Measurements from ENCODE around the gene FAM174C. TPM values are rescaled to one million over a fixed set of nuclear protein-coding genes. Genes with fewer than 3 reads are reported as not detected.
A peak's percentile ranks its signal among the peaks of the same experiment; 100 is the strongest.

Gene FAM174C
- total and polyA plus RNA-seq, 10 of the 15 experiments (the other 5 are each of a cell fraction or from before 2014, with no cell fraction given) = 0.89 to 94.6 (median 43.6) TPM

- TF ChIP-seq NFYB (IDR thresholded peaks at IDR 0.05; ENCODE audit: insufficient read depth, low read depth, low read length) = peak; percentile 95
- TF ChIP-seq SMC3 (IDR thresholded peaks at IDR 0.05; ENCODE audit: borderline replicate concordance, low read length) = no peak
- no peak; the same call in 1 of the 2 replicates for TF ChIP-seq YY1 (IDR thresholded peaks at IDR 0.05; ENCODE audit: low read depth, low read length)
- no peak for TF ChIP-seq YBX1 (IDR thresholded peaks at IDR 0.05)
- TF ChIP-seq, protein P1, sequence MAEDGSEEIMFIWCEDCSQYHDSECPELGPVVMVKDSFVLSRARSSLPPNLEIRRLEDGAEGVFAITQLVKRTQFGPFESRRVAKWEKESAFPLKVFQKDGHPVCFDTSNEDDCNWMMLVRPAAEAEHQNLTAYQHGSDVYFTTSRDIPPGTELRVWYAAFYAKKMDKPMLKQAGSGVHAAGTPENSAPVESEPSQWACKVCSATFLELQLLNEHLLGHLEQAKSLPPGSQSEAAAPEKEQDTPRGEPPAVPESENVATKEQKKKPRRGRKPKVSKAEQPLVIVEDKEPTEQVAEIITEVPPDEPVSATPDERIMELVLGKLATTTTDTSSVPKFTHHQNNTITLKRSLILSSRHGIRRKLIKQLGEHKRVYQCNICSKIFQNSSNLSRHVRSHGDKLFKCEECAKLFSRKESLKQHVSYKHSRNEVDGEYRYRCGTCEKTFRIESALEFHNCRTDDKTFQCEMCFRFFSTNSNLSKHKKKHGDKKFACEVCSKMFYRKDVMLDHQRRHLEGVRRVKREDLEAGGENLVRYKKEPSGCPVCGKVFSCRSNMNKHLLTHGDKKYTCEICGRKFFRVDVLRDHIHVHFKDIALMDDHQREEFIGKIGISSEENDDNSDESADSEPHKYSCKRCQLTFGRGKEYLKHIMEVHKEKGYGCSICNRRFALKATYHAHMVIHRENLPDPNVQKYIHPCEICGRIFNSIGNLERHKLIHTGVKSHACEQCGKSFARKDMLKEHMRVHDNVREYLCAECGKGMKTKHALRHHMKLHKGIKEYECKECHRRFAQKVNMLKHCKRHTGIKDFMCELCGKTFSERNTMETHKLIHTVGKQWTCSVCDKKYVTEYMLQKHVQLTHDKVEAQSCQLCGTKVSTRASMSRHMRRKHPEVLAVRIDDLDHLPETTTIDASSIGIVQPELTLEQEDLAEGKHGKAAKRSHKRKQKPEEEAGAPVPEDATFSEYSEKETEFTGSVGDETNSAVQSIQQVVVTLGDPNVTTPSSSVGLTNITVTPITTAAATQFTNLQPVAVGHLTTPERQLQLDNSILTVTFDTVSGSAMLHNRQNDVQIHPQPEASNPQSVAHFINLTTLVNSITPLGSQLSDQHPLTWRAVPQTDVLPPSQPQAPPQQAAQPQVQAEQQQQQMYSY (CRISPR knock-in tag; IDR thresholded peaks at IDR 0.05) = no peak
- no peak; the same call in 1 of the 2 replicates for TF ChIP-seq ZBED1 (IDR thresholded peaks at IDR 0.05; ENCODE audit: borderline replicate concordance)
- peak in 1 of 2 experiments; percentile 84; a peak in 2 of 3 replicates for TF ChIP-seq EGR1 (IDR thresholded peaks at IDR 0.05; ENCODE audit: borderline replicate concordance in 1 of 2, low read depth in 2 of 2, low read length in 2 of 2)
- TF ChIP-seq, protein P2, sequence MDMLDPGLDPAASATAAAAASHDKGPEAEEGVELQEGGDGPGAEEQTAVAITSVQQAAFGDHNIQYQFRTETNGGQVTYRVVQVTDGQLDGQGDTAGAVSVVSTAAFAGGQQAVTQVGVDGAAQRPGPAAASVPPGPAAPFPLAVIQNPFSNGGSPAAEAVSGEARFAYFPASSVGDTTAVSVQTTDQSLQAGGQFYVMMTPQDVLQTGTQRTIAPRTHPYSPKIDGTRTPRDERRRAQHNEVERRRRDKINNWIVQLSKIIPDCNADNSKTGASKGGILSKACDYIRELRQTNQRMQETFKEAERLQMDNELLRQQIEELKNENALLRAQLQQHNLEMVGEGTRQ (IDR thresholded peaks at IDR 0.05; ENCODE audit: borderline replicate concordance, low read depth, low read length) = no peak
- TF ChIP-seq POLR2A (IDR thresholded peaks at IDR 0.05; ENCODE audit: low read depth, low read length) = peak; percentile 39; the same call in 1 of the 2 replicates
- TF ChIP-seq ZZZ3 (IDR thresholded peaks at IDR 0.05; ENCODE audit: control insufficient read depth, insufficient read length, low read depth) = no peak
- TF ChIP-seq ZNF384 (IDR thresholded peaks at IDR 0.05; ENCODE audit: borderline replicate concordance, low read depth, low read length) = no peak
- peak; percentile 50 for TF ChIP-seq JUND (IDR thresholded peaks at IDR 0.05; ENCODE audit: low read depth, low read length)
- TF ChIP-seq CBFB (IDR thresholded peaks at IDR 0.05; ENCODE audit: low read depth) = no peak
- no peak for TF ChIP-seq NBN (IDR thresholded peaks at IDR 0.05)
- TF ChIP-seq ATF2 (IDR thresholded peaks at IDR 0.05; ENCODE audit: low read length) = no peak
- peak; percentile 76 for TF ChIP-seq NRF1 (conservative IDR thresholded peaks at IDR 0.05; ENCODE audit: low read depth, low read length)
- peak; percentile 5 for TF ChIP-seq SIX5 (IDR thresholded peaks at IDR 0.05; ENCODE audit: low read depth, low read length, severe bottlenecking)
- TF ChIP-seq NFIC (IDR thresholded peaks at IDR 0.05; ENCODE audit: low read depth, low read length) = no peak
- no peak for TF ChIP-seq SUPT20H (IDR thresholded peaks at IDR 0.05; ENCODE audit: borderline replicate concordance, control insufficient read depth, low read depth, low read length)
- TF ChIP-seq, protein P3, sequence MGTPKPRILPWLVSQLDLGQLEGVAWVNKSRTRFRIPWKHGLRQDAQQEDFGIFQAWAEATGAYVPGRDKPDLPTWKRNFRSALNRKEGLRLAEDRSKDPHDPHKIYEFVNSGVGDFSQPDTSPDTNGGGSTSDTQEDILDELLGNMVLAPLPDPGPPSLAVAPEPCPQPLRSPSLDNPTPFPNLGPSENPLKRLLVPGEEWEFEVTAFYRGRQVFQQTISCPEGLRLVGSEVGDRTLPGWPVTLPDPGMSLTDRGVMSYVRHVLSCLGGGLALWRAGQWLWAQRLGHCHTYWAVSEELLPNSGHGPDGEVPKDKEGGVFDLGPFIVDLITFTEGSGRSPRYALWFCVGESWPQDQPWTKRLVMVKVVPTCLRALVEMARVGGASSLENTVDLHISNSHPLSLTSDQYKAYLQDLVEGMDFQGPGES (IDR thresholded peaks at IDR 0.05) = peak; percentile 82
- TF ChIP-seq SUZ12 (IDR thresholded peaks at IDR 0.05; ENCODE audit: unreplicated experiment) = no peak
- no peak; the same call in 1 of the 2 replicates for TF ChIP-seq MLLT1 (IDR thresholded peaks at IDR 0.05)
Measured at GRCh38 chr19:1260749-1261537, 14.4 kb upstream of the FAM174C start (continued).

Data from GM12878 (cell line).